NCI-H345 treated with DMSO at 0.1 percent for 48 hours (cell line): Measurements from ENCODE around the gene ANO2.

ENCODE experiments used
- DNase-seq: peaks from one replicate; lab custom pipeline; 2025; ENCODE audit not compliant: unreplicated experiment; lab: John Stamatoyannopoulos, UW

ANO2 gene

DNA sequence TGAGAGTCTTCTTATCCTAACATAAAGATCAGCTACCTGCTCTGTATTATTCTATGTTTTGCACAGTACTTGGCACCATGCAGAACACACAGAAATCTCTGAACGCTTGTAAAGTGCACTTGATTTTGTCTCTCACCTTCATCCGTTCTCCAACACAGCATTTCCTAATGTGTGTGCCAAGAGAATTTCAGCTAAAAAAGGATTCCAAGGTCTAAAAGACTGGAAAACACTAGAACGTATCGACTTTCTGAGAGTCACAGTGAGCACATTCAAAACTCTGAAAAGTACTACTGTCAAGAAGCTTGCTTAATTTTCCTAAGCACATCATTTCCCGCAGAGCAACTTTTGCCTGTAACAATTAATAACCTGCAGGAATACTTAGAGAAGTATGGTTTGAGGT is 211.1 kb downstream of the ANO2 start:
- no peak for DNase-seq

DNA sequence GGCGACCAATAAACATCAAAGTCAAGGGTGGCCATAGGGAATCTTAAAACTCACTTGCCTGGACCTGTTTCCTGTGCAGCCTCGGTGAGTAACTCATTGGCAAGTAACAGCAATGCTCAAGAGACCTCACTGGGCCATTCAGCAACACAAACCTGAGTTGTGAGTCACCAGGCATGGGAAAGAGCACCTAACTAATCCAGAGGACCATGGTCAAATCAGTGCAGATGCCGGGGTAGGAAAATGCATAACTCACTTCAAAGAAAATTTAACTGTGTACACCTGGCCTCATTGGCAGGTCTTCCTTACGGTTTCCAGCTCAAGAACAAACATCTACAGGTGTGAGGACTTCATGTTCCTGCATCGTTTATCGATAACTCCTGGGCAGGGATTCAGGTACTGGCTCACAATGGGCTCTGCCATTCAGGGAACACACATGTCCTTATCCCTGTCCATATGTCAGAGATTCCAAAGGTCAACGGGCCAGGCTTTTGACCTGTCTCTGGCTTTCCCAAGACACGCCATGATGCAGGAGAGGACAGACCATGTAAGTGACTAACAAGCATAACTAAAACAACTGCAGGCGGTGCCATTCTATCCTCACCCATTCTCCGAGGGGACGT is 211.8 kb downstream of the ANO2 start:
- DNase-seq: no peak

DNA sequence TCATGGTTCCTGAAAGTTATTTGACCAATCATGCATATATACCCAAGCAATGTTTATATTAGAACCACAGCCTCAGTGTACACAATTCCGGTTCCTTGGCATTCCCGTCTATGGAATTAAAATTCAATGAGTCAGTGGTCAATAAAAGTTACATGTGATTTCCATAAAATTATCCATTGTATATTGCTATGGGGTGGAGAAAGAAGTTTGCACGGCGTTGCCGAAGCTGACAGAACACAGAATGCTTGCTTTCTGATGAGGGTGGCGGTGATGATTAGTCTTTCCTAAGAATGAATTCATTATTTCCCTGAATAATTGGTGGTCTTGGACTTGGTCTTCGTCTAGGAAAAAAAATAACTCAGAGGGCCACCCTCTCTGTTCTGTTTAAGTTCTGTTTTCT is 214.1 kb downstream of the ANO2 start:
- no peak for DNase-seq

DNA sequence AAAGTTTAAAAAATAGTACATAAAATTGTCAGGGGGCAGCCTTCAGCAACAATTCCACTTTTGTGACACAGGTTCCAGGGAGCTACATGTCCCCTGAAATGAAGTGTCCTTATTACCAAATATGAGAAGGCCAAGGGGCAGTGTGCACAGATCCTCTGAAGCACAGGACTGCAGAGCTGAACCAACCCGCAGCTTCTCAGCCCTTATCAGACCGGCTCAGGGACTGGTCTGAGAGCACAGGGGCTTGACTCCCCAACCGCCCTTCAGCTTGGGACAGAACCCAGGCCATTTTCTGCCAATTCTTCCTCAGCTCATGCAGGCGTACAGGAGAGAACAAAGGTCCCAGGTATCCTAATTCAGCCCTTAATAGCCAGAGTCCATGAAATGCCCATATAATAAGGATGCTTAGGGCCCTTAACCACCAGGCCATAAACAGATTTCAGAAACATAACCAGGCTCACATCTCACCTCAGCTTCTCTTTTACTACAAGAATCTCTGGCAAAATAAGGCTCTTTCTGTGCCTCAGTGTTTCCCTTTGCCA is 221.3 kb downstream of the ANO2 start:
- DNase-seq: no peak

DNA sequence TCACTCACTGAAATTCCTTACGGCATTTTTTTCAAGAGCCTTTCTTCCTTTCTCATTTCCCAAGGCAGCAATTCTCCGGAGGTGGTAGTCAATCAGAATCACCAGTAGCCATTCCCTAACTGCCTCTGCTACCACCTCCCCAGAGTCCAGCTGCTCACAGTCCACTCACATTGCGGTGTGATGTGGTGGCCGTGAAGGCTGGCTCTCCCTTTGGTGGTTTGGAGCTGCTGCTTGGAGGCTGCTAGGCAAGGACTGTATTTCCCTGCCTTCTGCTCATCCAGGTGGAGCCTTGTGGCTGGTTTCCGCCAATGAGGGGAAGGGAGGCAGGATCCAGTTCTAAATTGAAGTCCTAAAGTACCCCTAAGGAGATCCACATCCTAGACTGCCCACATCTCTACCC is 222.0 kb downstream of the ANO2 start:
- DNase-seq: no peak

DNA sequence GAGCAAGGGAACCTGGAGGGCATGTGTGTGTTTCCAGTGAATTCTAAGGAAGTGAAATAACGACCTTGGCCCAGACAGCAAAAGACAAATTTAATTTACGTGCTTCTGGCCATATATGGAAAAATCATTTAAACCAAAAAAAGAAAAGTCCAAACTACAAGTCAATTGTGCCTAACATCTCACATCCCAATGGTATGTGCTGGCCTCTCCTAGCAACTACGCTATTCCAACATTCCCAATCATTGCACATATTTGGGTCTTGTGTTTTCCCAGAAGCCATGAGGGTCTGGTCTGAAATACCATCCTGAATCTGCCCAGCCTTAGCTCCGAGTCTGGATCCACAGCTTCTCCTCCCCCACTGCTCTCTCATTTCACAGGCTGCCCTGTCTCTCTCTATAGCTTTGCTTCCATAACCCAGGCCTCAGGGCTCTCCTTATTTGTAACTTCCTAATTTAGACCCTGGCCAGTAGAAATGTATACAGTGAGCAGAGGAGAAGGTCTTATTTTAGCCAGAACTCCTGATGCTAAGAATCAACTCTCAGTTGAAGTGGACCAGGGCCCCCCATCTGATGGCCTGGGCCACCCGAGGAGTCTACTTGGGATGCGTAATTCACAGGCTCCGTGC is 224.6 kb downstream of the ANO2 start:
- no peak for DNase-seq

DNA sequence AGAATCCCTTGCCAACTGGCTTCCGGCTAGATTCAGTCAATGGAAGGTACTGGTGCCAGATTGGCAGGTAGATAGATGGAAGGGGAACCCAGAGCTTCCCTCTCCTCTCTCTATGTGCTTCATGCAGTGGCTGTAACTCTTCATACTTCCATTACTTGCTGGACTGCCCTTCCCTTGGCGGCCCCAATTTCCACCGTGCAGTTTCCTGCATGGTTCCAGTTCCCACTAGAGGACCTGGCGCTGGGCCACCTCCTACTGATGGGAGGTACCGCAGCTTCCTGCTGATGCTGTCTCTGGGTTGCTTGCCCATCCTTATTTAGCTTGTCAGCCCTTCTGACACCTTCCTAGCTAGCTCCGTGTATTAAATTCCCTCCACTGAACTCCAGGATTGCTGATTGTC is 226.4 kb downstream of the ANO2 start:
- DNase-seq: no peak

DNA sequence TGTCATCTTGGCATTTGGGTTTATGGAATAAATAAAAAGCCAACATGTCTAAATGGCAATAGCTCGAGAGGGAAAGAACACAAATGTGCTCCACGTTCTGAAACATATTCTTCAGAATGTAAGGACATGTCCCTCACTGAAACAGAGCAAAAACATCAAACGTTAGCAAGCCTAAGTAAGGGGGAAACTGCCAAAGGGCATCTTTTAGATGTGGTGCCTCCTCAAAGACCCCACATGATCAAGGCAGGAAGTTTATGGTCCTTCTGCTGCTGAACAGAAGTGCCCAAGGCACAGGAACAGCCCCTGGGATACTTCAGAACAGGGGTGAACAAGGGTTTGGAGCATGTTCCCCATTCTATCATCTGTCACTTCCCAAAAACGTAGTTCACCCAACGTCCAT is 227.0 kb downstream of the ANO2 start:
- DNase-seq: no peak

DNA sequence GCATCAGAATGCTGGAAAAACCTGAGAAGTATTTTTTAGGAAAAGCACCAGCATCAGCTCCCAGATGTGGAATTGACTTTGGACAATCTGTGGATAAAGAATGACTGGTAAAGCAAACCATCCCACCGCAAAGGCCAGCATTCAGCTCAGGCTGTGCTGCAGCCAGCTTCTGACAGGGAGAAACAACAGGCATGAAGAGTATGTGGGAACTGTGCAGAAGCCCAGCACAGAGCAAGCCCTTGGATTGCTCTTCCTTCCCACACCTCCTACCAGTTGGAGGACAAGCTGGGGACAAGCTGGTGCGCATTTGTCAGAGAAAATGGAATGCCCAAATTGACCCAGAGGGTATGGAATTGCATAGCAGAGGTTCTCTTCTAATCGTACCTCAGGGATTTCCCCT is 228.1 kb downstream of the ANO2 start:
- no peak for DNase-seq

DNA sequence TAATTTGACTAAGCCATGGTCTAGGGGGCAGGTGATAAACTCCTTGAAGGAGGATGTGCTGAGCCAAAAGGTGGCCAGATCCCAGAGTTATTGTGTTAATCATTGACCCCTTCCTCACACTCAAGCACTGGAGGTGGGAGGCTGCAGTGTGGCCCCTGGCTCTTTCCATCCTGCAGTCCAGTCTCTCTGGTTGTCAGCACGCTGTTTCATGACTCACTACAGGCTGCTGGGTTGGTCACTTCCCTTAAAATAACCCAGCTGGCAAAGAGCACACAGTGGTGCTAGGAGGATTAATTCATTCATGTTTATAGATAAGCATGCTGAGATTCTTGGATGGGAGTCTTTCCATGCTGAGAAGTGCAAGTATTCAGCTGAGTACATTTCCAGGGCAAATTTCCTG is 228.9 kb downstream of the ANO2 start:
- DNase-seq: no peak

DNA sequence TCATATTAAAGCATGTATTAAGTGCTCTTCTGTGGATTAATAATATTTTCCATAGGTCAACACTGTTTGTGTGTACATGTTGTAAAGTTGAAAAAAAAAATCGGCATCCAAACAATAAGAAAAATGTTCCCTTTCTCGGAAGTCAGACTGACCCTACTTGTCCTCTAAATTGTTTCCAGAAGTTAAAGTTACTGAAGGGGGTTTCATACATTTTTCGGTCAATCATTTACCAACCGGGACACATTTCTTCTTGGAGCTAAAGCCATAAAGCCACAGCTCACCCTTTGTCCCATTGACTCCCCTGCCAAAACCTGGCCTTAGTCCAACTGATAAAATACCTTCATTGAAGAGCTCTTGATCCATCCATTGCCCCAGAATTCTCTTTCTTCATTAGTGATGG is 230.0 kb downstream of the ANO2 start:
- no peak for DNase-seq

DNA sequence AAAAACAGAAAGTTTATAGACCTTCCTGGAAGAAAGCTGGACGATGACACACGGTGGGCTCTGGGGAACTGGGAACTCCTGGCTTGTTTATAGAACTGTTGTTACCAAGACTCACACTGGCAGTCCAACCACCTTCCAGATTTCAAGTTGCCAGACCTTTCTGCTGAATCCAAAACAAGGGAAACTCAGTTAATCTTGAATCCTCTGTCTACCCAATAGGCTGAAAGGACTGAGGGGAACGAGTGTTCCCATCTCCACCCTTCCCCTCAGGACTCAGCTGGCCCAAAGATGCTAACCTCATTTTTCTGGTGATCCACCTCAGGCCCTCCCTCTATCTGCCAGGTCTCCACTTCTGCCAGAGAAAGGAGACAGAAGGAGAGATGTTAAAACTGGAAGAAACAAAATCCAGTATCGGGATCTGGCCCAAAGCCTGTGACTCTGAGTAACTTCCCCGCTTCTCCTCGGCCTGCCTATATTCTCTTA is 231.4 kb downstream of the ANO2 start:
- no peak for DNase-seq

DNA sequence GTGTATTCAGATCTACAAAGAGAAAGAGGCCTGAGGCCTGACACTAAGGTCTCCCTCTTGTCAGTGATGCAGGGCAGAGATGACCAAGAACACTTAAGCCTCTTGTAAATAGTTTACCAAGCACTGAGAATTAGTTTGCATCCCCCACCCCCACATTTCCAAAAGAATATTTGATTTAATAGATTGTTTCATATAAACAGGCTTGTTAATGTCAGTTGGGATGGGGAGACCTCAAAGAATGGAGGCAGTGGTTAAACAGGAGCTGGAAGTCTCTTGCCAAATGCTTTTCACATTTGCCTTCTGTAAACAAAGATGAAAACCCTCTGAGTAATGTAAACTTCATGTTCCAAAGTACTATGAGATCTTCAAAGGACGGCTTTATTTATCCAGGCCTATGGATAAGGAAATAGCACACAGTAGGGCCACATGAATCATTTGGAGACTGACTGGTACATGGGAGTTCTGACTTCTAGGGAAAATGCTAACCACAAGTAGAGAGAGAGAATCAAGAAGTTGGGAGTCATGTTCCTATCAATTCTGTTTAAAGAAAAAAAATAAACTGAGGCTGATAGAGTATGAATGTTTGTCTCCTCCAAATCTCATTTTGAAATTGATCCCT is 234.7 kb downstream of the ANO2 start:
- no peak for DNase-seq

DNA sequence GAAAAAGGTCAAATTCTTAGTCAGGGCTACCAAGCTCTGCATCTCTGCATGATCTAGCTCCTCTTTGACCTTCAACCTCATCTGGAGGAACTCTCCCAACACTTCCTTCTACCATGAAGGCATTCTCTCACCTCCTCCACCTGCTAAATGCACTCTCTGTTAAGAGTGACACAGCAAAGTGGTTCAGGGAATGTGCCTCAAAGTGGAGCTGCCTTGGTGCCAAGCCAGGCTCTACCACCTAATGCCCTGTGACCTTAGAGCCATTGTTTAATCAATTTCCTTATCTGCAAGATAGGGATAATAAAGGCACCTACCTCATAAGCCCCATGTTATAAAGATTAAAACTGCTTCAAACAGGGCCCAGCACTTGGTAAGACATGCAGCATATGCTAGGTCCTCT is 236.7 kb downstream of the ANO2 start:
- DNase-seq: no peak

DNA sequence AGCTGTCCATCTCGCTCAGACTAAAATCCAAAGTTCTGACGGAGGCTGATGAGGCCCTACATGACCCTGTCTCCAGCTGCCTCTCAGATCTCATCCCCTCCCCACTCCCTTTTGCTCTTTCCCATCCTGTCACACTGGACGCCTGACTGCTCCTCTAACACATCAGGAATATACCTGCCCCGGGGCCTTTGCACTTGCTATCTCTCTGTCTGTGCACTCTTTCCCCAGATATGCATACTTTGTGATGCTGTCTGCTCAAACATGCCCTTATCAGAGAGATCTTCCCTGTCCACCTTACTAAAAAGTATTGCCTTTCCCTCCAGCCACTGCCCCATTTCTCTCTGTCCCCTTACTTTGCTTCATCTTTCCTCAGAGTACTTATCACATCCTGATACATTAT is 238.8 kb downstream of the ANO2 start:
- no peak for DNase-seq

DNA sequence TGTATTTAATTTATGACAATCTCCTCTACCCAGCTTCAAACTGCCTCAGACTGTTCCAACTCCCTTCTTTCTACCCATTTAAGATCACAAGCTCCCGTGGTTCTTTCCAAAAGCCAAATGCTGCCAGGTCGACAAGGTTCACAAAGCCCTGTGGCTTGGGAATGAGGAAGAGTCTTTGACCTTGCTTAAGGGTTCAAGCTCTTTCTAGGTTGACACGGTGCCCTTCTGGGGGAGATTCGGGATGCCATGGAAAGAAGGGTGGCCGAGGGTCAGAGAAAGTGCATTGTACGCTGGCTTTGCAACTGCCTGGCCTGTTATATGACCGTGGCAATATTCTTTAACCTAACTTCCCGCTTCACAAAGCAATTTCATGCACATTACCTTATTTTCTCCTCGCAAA is 239.3 kb downstream of the ANO2 start:
- no peak for DNase-seq

DNA sequence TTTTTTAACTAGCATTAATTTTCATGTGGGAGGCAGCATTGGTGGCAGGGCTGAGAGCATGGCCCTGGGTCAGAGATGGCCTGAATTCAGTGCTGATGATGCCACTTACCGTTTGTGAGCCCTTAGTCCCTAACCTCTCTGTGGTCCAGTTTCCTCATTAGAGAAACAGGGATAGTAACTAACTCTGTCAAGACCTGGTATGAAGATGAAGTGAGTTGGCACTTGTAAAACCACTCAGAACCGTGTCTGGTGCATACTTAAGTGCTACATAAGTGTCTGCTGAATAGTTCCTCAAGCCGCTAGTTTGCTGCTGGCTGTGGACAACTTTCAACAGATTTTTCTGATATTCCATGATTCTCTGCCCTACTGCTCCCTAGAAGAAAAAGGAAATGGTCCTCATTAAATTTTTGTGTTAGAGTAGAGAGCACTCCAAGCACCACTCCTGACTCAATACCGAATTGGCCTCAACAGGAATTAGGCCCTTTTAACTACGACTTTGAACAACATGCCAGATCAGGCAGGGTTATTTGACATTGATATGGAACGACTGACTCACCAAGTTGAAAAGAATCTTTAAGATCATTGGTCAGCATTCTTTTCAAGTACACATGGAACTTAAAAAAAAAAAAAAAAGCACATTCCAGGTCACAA is 250.2 kb downstream of the ANO2 start:
- no peak for DNase-seq

DNA sequence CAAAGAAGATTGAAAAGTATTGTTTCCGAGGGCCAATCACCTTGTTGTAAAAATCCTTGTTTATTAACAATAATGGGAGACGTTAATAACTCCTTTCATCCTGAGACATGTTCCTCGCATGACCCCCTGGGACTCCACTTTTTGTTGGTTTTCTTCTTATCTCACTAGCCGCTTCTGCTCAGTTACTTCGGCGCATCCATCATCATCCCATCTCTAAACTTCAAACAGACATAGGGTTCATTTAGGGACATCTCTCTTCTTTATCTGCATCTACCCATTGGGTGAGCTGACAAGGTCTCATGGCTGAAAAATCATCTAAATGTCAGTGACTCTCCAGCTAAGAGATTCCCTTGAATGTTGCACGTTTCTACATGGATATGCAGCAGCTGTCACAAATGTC is 252.2 kb downstream of the ANO2 start:
- no peak for DNase-seq

DNA sequence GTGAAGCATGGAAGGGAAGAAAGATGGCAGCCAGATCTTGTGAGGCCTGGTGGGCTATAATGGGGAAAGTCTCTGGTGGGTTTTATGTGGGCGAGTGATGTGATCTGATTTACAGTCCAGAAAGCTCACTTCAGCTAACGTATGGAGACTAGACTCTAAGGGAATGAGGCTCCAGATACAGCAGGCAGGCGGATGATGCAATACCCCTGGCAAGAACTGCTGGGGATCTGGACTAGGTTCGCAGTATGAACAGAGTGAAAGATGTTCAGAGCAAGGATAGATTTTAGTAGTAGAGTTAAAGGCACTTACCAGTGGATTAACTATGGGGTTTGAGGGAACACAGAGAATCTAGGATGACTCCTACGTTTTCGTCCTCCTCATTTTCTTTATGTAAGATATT is 253.1 kb downstream of the ANO2 start:
- no peak for DNase-seq

DNA sequence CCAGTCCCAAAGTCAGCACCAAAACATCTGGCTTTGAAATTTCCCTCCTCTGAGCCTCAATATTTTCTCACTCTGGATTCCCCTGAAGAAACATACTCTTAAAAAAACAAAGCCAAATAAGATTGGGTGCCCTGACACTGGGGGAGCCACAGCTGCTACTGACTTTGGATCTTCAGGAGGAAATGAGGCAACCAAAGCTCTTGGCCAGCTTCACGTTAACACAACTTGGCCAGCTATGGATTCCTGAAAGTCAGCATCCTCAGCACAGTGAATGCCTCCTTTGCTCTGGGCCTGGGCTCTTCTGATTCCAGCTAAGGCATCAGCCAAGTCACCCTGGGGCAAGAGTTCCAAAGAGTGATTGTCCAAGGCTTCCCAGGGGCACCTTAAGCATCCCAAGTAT is 254.8 kb downstream of the ANO2 start:
- no peak for DNase-seq

DNA sequence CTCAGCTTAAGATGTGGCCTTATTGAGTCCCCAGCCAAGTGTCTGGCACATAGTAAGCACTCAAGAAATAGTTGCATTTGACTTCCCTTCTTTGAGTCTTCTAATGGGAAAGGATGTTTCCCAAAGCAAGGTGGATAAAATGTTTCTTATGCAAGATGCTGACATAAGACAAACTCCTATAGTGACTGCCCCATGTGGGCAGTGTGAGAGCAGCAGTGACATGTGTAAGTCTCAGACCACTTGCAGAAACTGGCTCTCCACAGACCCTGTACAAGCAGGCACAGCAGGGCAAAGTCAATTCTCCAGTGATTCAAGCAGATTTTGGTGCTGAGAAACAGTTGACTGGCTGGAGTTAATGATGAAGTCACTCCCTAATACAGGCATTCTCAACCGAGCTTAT is 255.3 kb downstream of the ANO2 start:
- DNase-seq: no peak

DNA sequence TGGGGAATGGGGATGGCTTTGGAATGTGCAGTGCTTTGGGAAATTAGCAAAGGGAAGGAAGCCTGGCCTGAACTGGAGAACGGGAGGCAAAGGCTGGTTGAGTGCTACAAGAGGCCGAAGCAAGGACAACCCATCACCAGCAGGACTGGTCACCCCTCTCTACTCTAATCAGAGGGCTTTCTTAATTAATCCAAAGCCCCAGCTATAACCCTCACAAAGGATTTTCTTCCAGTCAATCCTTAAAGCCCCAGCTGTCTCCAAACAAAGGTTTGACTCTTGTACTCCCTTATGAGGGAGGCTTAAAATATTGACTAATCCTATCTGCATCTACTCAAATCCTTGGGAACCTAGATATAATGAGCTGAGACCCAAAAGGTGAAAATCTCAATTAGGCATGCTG is 256.8 kb downstream of the ANO2 start:
- no peak for DNase-seq
